Activated T-helper 1 cell treated with Interleukin-2 at 50 U/mL for 16 hours (primary cell): ENCODE measurements around the gene TMEM30A.

Source experiments
- DNase-seq: peaks from one replicate; pipeline ENCODE4 v3.0.0-alpha.2; 2020; ENCODE audit warnings: low read depth

Gene TMEM30A

DNA sequence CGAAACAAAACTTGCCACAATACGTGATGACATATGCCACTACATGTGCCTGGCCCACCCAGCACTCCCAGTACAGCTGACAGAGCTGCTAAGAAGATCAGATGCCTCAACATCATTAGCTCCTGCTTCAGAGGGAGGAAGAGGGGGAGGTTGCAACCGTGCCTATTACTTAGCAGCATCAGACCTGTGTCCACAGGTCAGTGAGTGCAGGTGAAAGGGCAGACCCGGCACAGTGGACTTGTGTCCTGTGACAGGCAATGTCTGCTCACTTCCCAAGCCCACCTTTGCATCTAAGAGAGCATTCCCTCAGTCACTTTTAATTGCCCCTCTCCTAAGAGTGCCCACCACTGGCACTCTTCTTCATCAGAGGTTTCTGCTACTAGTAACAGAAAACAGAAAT, 69.3 kb downstream of the TMEM30A start:
- DNase-seq: no peak

DNA sequence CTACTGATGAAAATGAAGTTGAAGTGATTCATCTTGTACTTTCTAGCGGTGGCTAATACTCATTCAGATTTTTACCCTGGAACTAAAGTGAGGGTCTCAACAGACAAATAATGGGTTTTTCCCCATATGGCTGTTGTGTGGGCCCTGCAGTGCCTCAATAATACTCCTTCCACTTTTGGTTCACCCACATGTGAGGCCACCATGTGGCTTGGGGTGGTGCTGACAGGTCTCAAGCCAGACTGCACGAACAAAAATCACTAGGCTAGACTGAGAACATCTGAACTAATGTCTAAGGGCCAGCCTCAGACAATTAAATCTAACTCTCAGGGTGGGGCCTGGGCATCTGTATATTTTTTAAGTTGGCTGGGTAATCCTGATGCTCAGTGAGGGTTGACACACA, 70.9 kb downstream of the TMEM30A start:
- DNase-seq: no peak

DNA sequence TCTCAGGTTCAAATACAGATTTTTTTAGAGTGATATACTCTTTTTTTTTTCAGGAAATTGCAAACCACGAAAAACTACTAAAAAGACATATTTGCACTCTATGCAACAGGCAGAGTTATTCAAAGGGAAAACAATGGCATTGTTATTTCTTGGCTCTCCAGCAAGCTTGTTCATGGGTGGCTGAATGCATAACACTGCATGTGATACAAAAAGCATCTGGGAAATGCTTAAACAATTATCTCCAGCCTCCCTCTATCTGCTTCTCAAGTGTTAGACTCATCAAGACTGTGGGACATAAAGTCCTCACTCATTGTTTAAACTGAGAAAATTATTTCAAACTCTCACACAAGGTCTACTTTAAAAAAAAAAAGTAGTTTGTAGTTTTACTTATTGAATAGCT, 71.5 kb downstream of the TMEM30A start:
- DNase-seq: no peak

DNA sequence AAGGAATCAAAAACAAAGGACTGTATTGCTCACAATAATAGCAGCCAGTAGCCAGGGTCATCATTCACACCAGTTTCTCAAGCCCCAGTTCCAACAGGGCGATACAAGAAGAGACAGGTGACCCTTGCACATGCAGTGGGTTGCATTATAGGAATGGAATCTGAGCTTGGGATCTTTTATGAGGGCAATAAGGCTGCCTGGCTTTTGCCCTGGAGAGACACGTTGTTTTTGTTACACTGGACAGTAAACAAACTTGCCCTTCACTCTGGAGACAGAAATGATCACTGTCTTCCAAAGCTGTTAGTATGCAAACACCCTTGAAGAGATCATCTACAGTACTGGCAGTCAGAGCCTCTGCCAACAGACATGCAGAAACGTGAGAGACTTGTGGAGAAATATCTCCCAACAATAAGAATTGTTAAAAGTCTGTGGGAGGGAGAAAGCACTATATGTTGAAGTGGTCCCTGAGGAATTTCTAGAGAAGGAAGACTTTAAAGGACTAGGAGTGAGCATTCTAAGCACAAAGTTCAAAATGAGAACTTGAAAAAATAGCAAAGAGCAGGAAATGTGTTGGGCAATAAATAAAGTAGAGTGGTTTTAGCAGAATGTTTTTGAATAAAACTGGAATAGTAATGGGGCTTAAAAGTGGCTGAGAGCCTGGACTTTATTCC, 72.5 kb downstream of the TMEM30A start:
- no peak for DNase-seq

DNA sequence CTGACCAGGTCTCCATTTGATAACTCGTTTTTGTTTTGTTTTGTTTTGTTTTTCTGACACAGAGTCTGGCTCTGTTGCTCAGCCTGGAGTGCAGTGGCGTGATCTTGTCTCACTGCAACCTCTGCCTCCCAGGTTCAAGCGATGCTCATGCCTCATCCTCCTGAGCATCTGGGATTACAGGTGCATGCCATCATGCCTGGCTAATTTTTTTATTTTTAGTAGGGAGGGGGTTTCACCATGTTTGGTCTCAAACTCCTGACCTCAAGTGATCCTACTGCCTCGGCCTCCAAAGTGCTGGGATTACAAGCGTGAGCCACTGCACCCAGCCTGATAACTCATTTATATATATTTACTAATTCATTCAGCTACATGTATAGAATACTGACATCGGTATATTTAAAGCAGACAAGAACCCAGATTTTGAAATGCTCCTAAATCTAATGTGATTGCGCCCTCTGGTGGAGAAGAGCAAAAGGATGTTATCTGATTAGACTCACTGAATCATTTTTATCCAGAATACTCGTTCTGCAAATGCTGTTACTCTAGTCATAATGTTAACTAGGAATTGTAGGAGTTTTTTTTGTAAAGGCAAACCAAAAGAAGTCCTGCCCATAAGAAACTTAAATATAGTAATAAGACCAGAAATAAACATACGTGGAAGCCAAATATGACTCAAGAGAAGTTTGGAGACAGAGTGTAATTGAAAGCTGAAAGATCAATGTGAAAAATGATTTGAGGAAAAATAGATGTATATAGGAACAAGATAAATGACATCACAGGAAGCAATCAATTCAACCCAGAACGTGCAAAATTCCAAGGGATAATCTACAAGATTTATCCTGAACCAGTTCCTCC, 73.5 kb downstream of the TMEM30A start:
- no peak for DNase-seq

DNA sequence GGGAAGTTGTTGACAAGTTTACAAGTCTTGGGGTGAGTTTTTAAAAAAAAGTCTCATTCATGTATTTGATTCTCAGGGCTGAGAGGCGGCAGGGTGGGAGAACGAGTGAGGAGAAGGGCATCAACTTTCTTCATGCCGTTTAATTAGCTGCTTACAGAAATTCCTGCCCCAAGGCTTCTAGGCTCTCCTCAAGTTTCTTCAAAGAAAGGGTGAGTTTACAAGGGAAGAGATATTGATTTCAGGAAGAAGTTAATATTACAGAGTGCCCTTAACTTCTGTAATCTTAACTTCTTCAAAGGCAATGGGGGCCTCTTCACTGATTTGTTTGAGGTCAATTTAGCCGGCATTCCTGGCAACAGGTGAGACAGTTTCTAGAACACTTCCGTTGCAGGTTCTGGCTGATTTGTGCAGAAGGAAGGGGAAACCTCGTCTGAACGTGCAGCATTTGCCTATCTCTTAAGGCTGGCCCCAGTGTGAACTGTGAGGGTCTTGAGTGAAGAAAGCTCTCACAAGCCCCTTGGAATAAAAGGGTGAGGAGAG, 75.3 kb downstream of the TMEM30A start:
- DNase-seq: no peak

DNA sequence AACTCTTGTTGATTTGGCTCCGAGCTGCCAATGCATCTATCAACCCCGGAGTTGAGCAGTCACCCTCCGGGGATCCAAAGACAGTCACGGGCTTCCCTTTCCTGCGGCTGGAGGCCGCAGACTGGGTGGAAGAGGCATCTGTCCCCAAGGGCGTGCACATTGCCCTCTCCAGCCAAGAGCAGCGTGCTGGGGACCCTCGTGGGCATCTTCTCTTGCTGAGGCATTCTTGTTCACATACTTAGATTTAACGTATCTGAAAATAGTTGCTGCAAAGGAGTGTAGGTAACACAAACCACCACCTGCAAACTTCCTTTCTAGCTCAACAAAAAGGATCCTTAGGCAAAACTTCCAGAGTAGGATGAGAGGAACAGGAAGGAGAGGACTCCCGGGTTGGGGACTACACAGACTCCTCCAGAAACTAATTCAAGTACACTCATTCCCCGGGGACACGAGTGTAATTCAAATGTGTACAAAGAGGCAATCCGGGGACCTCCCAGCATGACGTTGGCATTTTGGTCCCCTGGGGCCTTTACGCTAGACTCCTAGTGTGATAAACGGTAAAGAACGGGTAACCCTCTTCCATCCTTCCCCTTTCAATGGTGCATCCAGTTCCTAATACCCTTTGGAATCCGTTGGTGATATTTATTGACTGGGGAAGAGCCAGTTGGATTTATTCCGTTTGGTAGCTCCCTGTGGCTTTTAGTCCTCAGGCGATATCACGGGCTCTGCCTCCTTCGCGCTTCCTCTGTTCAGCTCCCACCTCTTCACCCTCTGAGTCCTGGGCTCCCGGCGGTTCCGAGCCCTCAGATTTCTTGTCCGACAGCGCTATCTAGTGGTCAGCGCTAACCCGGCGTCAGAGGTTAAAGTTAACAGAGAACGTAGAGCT, 76.1 kb downstream of the TMEM30A start:
- peak; percentile 62 for DNase-seq

DNA sequence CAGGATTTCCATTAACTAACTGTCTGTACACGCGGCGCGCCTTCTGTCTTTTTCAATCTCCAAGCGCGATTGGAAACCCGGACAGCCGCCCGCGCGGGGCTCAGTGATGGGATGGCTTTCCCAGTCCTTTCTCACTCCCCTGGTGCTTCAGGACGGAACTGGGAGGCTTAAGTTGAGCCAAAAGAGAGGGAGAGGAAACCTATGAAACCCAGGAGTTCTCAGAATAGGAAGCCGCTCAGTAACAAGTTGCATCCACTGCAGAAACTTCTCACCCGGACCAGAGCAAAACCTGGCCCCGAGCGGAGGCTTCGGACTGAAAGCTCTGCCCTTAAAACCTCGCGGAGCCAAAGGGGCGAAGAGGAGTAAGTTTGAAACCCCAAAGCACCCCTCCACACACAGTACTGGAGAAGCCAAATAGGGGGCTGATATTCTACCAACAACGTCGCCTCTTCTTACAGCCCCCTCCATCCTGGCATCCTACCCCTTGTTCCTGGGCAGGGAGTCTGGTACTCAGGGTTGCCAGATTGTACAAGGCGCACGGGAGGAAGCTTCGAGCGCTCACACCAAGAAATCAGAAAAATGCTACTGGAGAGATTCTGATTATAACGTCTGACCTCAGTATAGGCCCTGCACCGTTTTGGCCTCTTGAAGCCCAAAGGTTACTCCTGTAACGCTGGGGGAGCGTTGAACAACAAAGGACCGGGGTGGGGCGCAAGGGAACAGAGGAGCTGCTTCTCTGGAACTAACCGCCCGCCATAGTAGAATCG, 77.8 kb downstream of the TMEM30A start:
- no peak for DNase-seq

DNA sequence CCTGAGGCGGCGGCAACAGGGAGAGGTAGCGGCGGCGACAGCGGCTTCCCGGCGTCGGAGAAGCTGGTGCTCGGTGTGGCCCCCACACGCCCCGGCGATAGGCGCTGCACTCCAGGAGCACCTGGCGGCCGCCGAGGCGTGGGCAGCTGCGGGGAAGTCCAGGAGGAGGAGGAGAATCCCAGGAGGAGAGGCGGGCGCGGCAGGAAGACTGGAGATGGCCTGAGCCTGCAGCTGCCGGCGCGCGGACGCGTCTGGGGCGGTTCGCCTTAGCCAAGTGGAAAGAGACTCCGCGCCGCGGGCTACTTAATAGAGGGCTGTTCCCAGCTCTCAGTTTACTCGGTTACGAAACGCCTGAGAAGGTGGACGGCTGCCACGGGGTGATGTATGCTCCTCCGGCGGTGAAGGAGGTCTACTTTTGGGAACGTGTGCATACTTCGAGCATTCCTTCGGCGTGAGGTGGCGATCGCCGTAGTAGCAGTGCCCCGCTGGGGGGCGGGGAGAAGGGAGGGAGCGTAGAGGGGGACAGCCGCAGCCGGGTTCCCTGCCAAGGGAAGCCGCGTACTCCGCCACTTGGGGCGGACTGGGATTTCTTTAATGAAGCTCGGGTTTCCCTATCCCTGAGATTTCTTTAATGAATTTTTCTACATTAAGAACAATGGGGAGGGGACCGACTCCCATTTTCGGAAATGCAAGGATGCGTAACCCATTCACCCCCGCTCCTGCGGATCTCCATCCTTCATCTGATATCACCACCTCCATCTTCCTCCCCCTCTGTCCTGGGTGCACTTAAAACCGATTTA, 78.6 kb downstream of the TMEM30A start, which contains the start of gene COL12A1:
TSS of gene COL12A1 (minus strand) at position 278 of the 800 bp plus-strand sequence. CDS start 3,261 bp downstream, outside the sequence.
- no peak for DNase-seq

DNA sequence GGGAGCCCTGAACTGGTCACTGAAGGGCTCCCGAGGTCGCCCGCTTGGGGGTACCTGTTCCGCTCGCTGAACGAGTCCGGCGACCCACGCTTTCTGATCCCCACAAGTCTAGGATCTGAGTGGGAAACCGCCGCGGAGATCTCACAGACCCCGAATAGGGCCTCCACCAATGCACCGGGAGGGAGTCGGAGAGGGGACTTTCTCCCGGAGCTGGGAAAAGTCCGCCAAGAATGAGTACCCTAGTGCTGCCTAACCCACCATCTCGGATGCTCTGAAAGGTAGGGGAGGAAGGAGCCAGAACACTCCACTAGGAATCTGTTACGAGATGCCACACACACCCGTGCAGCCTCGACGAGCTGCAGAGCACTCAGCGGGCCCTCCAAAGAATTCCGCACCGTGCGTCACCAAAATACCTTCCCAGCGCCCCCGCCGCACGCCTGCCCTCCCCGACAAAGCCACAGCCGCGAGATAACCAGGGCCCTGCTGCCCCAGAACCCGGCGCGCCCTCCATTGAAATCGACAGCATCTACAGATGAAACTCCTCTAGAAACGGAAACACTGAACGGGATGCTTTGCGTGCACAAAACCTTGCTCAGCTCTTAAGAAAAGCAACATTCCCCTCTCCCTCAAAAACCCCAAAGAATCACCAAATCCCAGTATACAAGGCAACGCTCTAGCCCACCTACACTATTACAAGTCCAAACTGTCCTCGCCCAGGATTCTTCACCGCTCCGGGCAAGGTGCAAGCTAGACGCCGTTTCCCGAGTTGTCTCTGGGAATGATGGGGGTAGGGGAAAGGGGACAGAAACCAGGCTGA, 79.4 kb downstream of the TMEM30A start:
- no peak for DNase-seq

DNA sequence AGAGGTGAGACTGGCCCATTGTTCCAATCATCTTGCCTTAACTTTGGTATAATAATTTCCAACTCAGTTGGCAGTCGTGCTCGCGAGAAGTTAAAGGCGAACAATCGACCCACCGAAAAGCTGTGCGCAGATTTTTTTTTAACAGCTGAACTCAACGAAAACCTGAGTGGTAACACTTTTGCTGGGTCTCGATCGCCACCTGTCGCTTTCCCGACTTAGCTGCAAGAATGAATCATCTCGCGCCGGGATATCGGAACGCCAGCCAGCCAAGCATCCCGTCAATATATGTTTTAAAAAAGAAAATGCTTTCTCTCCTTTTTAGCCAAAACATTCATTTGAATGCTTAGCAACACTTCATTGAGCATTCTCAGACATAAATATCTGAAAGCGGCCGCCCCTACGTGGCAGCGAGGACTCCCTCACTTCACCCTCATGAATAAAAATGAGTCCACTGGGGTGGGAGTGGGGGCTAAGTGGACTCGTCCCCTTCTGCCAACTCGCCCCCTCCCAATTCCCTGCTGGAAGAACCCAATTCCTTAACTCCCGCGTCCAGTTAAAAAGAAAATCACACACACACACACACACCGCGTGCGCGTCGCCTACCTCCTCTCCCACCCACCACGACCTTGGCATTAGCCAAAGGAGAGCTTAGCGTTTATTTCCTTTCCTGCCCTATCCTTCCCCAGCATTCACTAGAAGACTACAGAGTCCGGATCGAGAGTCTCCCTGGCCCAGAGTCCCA, 80.2 kb downstream of the TMEM30A start:
- DNase-seq: no peak

DNA sequence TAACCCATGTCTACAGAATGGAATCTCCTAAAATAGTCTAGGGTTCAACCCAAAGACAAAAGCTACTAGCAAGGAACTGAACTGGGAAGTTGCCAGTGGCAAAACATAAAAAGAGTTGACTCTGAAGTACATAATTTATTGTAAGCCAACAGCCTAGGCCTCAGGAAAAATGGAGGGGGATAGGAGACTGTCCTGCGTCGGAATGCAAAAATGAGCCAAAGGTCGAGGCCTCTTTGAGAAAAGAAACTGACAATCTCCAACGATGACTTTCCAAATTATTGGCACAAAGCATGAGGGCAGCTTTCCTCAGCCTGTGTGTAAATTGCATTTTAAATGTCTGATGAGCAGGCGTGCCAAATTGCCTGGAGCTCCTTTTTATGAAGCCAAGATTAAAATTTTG, 80.9 kb downstream of the TMEM30A start:
- no peak for DNase-seq
